D721Med (cell line): ENCODE results near the gene RABGAP1.

Experiments
- DNase-seq: peaks from one replicate; pipeline ENCODE4 v3.0.0; 2011; ENCODE audit warnings: low spot score; ENCODE audit not compliant: insufficient read length
- FAIRE-seq: peaks from 2 replicates; lab custom pipeline; 2011; peaks lifted over from hg19 to GRCh38; lab: Jason Lieb, UNC
- TF ChIP-seq, protein P1 (sequence below): IDR thresholded peaks from 2 replicates; pipeline ENCODE4 v1.5.1; 2012; ENCODE audit warnings: mild to moderate bottlenecking, control low read depth; ENCODE audit not compliant: insufficient read depth; ENCODE audit errors: missing control alignments

The RABGAP1 gene

GRCh38 chr9:123059472-123060220, 118.8 kb downstream of the RABGAP1 start:
- no peak for DNase-seq
- no peak for FAIRE-seq
- TF ChIP-seq, protein P1, sequence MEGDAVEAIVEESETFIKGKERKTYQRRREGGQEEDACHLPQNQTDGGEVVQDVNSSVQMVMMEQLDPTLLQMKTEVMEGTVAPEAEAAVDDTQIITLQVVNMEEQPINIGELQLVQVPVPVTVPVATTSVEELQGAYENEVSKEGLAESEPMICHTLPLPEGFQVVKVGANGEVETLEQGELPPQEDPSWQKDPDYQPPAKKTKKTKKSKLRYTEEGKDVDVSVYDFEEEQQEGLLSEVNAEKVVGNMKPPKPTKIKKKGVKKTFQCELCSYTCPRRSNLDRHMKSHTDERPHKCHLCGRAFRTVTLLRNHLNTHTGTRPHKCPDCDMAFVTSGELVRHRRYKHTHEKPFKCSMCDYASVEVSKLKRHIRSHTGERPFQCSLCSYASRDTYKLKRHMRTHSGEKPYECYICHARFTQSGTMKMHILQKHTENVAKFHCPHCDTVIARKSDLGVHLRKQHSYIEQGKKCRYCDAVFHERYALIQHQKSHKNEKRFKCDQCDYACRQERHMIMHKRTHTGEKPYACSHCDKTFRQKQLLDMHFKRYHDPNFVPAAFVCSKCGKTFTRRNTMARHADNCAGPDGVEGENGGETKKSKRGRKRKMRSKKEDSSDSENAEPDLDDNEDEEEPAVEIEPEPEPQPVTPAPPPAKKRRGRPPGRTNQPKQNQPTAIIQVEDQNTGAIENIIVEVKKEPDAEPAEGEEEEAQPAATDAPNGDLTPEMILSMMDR, result no peak

DNA sequence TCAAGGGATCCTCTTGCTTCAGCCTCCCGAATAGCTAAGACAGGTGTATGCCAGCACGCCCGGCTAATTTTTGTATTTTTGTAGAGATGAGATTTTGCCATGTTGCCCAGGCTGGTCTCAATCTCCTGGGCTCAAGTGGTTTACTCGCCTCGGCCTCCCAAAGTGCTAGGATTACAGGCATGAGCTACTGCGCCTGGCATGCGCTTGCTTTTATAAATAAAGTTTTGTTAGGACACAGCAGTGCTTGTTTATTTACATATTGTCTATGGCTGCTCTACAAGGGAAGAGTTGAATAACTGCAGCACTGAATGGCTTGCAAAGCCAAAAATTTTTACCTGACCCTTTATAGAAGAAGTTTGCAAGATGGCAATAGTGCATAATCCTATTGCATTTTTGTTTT, 120.4 kb downstream of the RABGAP1 start:
- no peak for FAIRE-seq
- no peak for DNase-seq

GRCh38 chr9:123062351-123063176, 121.7 kb downstream of the RABGAP1 start:
- TF ChIP-seq, protein P1, result no peak
- DNase-seq (no peak), FAIRE-seq (no peak)

More for the DNA sequence above, 120.4 kb downstream of the RABGAP1 start:
- TF ChIP-seq, protein P1, result no peak

DNA sequence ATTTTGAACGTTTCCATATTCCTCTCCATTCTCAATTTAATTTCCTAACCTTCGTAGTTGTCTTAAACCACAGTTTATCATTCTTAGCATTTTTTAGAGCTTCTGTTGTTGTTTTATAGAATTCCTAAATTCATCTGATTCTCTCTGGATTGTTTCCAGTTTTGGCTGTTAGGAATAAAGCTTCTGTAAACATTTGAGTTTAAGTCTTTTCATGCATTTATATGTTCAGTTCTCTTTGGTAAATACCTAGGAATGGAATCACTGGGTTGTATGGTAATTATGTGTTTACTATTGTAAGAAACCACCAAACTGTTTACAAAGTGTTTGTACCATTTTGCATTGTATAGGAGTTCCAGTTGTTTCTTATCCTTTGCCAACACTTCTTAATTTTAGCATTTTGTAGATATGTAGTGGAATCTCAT, 122.4 kb downstream of the RABGAP1 start:
- TF ChIP-seq, protein P1, result no peak
- DNase-seq, result no peak
- no peak for FAIRE-seq

DNA sequence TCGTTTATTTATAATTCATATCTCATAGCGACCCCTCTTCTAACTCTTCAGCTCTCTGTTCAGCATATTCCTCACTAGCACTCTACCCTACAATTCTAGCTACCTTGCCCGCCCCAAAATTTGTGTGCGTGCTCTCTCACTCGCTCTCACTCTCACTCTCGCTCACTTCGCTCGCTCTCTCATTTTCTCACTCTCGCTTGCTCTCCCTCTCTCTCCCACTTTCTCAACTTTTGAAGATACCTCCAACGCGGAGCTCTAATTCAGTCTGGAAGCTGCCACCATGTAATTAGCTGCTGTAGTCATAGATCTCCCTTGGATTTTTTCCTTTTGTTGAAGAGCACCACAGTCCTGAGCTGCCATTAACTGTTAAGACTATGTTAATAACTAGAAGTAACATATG, 123.1 kb downstream of the RABGAP1 start:
- TF ChIP-seq, protein P1, result no peak
- FAIRE-seq, result no peak
- no peak for DNase-seq

DNA sequence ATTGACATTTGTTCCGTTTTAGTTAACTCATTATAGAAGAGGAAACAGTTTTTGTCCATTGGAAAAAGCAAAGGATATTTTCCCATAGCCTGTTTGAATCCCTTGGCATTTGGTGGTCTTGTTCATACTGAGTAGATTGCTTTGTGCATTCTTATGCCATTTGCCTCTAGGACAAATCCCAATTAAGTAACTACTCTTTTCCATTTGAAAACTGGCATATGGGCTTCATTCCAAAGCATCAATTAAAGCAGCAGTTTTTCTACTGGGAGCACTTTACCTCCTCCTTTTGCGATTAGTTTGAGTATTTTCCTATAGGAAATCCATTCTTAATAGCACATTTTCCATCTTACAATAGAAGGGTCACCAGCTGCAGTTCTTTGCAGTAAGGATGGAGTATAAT, 123.9 kb downstream of the RABGAP1 start:
- FAIRE-seq (no peak), DNase-seq (no peak)
- TF ChIP-seq, protein P1, result no peak
